ENCODE data around the gene CAPN15. TPM values are rescaled to one million over a fixed set of nuclear protein-coding genes. Genes with fewer than 3 reads are reported as not detected.

Gene CAPN15
- total RNA-seq, 4 donors from 2014 or later, result 16.4 to 87.2 (median 22.0) TPM

DNA sequence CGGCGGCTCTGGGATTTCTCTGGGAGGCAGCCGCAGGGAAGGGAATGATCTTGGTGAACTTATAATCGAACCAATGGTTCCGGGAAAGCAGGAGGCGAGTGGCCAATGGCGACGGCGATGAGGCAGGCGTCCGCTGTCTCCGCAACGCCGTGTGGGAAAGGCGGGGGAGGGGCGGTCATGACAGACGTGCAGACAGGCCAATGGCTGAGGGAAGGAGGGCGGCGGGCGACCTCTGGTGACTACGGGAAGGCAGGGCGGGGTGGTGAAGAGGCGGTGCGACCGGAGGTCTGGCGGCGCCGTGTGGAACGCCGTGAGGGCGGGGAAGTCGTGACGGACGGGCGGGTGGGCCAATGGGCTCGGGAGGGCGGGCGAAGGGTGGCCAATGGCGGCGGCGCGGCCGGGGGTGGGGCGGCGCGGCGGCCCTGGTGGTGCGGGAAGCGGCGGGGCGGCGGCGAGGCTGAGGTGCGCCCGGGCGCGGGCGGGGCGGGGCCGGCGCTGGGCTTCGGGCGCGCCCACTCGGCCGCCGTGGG is 62.2 kb downstream of the CAPN15 start, which contains the start of gene RAB40C:
Gene RAB40C, plus strand, starts transcription at position 409 of the 530 bp plus-strand sequence. CDS start 226 bp downstream, outside the sequence.
- DNase-seq (ENCODE audit: low spot score) (peak; percentile 93), ATAC-seq (ENCODE audit: low FRiP score) (peak; percentile 94)
- TF ChIP-seq, protein P1, sequence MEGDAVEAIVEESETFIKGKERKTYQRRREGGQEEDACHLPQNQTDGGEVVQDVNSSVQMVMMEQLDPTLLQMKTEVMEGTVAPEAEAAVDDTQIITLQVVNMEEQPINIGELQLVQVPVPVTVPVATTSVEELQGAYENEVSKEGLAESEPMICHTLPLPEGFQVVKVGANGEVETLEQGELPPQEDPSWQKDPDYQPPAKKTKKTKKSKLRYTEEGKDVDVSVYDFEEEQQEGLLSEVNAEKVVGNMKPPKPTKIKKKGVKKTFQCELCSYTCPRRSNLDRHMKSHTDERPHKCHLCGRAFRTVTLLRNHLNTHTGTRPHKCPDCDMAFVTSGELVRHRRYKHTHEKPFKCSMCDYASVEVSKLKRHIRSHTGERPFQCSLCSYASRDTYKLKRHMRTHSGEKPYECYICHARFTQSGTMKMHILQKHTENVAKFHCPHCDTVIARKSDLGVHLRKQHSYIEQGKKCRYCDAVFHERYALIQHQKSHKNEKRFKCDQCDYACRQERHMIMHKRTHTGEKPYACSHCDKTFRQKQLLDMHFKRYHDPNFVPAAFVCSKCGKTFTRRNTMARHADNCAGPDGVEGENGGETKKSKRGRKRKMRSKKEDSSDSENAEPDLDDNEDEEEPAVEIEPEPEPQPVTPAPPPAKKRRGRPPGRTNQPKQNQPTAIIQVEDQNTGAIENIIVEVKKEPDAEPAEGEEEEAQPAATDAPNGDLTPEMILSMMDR (IDR thresholded peaks at IDR 0.05), result no peak

GRCh38 chr16:590188-590814 is 62.8 kb downstream of the CAPN15 start:
- DNase-seq (ENCODE audit: low spot score) (no peak), ATAC-seq (ENCODE audit: low FRiP score) (peak; percentile 14)
- TF ChIP-seq, protein P1 (IDR thresholded peaks at IDR 0.05), result no peak

DNA sequence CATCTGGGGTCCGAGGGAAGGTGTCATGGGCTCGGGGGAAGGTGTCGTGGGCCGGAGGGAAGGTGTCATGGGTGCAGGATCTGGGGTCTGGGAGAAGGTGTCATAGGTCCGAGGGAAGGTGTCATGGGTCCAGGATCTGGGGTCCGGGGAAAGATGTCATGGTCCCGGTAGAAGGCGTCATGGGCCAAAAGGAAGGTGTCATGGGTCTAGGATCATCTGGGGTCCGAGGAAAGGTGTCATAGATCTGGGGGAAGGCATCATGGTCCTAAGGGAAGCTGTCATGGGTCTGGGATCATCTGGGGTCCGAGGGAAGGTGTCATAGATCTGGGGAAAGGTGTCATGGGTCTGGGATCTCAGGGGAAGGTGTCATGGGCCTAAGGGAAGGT is 63.3 kb downstream of the CAPN15 start:
- DNase-seq (ENCODE audit: low spot score) (no peak), ATAC-seq (ENCODE audit: low FRiP score) (no peak)
- TF ChIP-seq, protein P1 (IDR thresholded peaks at IDR 0.05), result no peak

DNA sequence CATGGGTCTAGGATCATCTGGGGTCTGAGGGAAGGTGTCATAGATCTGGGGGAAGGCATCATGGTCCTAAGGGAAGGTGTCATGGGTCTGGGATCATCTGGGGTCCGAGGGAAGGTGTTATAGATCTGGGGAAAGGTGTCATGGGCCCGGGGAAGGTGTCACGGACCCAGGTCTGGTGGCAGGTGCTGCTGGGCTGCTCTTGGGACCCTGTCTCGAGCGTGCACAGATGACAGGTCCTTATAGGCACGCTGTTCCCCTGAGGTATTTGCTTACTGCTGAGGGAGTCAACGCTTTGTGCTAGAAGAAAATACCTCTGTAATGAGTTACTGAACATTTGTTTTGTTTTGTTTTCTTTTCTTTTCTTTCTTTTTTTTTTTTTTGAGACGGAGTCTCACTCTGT is 63.7 kb downstream of the CAPN15 start:
- DNase-seq (ENCODE audit: low spot score) (no peak), ATAC-seq (ENCODE audit: low FRiP score) (no peak)
- TF ChIP-seq, protein P1 (IDR thresholded peaks at IDR 0.05), result no peak

- TF ChIP-seq, protein P1 (IDR thresholded peaks at IDR 0.05), result no peak
- DNase-seq (ENCODE audit: low spot score) (no peak), ATAC-seq (ENCODE audit: low FRiP score) (no peak)
These were observed 64.5 kb downstream of the CAPN15 start for GRCh38 chr16:591892-592517.

DNA sequence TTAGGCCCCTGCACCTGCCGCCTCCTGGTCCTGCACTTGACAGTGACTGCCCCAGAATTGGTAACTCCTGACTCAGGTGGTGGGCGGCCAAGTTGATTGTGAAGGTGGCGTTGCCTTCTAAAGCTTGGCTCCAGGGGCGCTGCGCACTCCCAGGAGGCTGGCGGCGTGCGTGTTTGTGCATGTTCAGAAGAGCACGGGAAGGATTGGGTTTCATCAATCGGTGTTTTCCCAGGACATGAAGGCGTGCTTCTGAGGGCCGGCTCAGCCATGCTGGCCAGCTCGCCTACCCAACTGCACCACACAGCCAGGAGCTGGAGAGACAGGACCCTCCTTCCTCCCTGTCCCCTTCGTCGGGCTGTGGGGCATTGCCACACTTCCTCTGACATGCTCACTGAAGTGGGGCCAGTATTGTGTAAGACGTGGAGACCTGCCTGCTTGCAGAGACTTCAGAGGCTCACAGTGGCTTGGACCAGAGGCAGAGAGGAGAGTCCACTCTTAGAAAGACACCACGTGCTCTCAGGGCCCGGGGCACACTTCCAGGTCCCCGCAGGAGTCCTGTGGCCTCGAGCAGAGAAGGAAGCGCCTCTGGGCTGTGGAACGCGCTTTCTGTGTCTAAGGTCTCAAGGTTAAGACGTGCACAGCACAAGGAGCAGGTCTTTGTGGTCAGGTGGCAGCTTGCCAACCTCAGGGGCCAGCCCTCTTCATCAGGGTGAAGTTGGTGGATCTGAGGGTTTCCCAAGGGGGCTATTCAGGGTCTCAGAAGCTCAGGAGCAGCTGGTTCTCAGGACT is 65.2 kb downstream of the CAPN15 start:
- TF ChIP-seq, protein P1 (IDR thresholded peaks at IDR 0.05), result no peak
- ATAC-seq (ENCODE audit: low FRiP score), result no peak
- DNase-seq (ENCODE audit: low spot score), result no peak
